SHP77 (cell line): ENCODE results near the gene MAST4.
"Not testable (repeated sequence)": the region's sequence is repeated elsewhere in the genome, so short reads cannot be mapped to it uniquely, and the experiment has no call there.

Source experiments
- DNase-seq, 2 experiments: peaks; one replicate each; lab custom pipeline; 2025; lab: John Stamatoyannopoulos, UW

The MAST4 gene

GRCh38 chr5:66810151-66810550 lies 214.0 kb downstream of the MAST4 start:
- no peak for DNase-seq

- DNase-seq: no peak
Observed at GRCh38 chr5:66810848-66811261, 214.7 kb downstream of the MAST4 start.

- DNase-seq: no peak
Observed at GRCh38 chr5:66812291-66812690, 216.1 kb downstream of the MAST4 start.

DNA sequence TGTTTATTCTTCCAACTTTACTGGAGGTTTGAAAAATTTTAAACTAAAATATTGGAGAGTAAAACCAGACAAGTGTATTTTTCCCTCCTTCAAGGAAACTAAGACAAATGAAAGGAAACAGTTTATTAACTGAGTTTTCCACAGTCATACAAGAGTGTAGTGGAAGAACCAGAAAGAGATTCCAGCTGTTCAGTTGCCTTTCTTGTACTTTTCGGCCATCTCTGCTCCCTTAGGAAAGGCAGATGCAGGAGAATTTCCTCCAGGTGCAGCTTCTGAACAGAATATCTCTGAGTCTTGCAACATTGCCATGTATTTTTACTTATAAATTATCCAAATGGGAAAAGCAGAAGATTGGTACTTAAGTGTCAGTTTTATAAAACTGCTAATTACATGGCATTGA lies 217.1 kb downstream of the MAST4 start:
- no peak for DNase-seq

DNA sequence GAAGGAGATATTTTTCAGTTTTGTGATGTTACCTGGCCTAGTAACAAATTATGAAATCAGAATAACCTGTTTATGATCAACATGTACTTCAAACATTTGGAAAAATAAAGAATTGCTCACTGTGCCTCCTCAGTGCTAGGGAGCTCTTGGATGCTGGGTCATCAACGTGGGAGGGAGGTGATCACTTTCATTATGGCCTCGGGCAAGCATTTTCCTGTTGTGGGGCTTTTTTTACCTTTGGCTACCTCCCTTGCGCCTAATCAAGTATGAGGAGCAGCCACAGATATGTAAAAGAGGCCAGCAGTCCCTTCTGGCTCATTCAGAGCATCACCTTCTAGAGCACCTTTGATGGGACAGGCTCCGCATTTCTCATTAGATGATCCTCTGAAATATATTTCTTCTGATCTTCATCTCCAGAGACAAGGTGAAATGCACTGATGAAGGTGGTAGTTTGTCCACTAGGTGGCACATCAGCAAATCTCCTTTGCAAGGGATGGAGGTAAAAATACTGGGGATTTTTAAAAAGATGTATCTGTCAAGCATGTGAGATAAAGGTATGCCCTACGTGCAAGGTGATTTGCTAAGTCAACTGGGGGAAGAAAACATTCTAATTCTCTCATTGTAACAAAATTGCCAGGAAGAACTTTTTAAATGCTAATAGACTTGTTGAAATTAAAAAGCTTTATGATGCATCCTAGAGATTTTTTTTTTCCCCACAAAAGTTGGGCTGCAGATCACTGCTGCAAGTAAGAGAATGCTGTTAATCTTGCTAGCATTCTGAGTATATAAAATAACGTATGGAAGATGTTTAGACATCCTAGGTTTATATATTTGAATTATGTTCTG lies 218.2 kb downstream of the MAST4 start:
- DNase-seq: peak; percentile 36 to 49

DNA sequence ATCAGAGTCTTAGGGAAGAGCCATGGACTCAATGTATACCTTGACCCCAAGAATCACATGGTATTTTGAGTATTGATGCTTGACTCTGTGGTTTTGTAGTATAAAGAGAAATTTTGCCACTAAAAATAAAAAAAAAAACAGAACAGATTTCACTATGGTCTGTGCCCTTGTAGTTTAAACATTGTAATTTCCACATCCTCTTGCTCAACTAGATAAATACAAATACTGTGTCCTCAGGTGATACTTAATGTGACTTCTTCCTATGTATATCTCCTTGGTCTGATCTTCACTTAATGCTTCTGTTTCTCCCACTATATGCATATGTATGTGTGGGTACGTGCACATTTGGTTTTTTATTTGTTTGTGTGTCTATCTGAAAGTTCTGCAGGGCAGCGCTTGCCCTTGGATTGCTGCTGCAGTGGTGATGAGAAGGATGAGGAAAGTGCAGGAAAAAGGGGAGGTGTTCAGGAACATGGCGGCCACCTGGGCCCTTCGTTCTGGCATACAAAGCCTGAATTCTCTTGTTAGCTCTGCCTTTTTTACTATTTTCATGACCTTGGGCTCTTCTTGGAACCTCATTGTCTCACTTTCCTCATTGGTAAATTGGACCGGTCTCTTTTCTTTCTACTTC lies 222.2 kb downstream of the MAST4 start:
- no peak for DNase-seq

- DNase-seq: peak; percentile 12 to 28
Observed at GRCh38 chr5:66818935-66819328, 222.7 kb downstream of the MAST4 start.

GRCh38 chr5:66820630-66821207 lies 224.5 kb downstream of the MAST4 start:
- DNase-seq: no peak

DNA sequence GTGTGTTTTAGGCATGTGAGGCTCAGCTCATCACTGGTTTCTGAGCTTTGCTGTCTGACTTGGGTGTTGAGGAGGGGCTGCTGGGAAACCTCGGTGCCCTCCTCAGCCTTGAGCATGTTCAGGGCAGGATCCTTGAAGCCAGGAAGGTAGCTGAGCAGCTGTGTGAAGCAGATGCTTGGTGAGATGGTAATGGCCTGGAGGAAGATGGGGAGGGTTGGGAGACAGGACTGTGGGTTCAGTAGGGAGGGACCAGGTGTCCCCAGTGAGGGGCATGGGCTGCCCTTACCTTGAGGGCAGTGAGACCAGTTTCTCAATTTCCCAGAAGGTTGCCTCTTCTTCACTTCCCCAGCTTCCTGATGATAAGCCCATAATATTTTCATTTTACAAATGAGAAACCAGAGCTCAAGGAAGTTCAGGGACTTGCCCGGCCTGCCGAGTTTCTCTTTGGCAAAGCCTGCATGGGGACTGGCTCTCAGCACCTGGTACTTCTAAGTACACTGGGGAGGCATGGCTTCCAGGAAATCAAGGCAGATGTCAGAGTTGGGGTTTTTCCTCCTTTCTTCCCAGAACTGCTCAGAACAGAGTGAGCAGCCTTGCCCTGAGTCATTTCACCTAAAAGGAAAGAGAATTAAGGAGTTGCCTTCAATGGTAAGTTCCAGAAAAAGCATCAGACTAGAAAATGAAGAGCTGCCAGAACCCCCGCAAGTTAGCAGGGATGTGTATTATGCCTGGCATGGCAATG lies 225.7 kb downstream of the MAST4 start:
- no peak for DNase-seq

DNA sequence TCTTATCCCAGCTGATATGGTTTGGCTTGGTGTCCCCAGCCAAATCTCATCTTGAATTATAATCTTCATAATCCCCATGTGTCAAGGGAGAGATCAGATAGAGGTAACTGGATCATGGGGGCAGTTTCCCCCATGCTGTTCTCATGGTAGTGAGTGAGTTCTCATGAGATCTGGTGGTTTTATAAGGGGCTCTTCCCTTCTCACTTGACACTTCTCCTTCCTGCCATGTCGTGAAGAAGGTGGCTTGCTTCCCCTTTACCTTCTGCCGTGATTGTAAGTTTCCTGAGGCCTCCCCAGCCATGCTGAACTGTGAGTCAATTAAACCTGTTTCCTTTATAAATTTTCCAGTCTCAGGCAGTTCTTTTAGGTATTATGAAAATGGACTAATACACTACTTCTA lies 226.7 kb downstream of the MAST4 start:
- DNase-seq: not testable (repeated sequence)

DNA sequence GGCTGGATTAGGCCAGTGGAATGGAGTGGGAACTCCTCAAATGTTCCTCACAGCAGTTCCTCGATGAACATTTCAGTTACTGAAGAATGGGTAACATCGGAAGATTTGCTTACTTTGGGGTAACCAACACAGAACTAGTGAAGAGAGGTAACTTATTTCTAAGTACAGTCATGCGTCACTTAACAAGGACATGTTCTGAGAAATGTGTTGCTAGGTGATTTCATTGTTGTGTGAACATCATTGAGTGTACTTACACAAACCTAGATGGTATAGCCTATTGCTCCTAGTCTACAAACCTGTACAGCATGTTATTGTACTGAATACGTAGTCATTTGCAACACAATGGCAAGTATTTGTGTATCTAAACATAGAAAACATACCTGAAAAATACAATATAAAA lies 228.3 kb downstream of the MAST4 start:
- no peak for DNase-seq

DNA sequence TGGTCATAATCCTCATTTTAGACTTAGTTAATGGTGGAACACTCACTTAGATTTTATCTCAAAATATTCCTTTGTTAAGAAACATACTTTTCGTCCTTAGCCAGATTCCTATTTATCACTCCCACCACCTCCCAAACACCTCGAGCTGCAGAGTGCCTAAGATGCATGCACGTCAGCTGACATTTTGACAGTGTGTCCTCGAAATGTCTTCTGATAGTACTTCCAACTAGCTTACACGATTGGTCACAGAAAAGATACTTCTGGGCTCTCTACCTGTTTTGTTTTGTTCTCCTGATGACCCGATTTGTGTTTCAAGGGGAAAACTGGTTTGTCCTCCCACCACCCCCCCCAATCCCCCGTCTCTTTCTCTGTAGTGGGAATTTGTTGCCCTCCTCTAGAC lies 230.1 kb downstream of the MAST4 start:
- DNase-seq: no peak

- DNase-seq: no peak
Observed at GRCh38 chr5:66826696-66827095, 230.5 kb downstream of the MAST4 start.

DNA sequence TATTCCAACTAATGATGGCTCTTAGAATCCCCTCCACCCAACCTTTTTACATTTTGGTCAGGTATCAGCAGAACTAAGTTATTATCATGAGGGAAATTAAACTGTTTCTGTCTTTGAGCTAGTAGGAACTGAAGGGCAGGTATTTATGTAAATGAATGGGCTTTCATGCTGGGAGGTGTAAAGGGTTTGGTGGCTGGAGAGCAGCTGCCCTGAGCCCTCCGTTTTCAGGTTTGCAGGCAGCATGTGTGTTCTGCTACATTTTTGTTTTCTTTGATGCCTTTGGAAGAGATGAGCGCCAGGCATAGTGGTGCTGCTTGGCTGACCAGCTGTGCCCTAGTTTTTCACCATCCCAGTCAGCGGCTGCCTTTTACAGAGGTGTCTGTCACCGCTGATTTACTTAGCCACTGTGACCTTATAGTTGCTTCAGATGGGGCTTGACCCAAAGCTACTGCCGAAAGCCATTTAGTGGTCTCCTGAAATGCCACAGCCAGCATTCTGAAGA lies 231.9 kb downstream of the MAST4 start:
- DNase-seq: peak in 1 of 2 experiments; percentile 17

DNA sequence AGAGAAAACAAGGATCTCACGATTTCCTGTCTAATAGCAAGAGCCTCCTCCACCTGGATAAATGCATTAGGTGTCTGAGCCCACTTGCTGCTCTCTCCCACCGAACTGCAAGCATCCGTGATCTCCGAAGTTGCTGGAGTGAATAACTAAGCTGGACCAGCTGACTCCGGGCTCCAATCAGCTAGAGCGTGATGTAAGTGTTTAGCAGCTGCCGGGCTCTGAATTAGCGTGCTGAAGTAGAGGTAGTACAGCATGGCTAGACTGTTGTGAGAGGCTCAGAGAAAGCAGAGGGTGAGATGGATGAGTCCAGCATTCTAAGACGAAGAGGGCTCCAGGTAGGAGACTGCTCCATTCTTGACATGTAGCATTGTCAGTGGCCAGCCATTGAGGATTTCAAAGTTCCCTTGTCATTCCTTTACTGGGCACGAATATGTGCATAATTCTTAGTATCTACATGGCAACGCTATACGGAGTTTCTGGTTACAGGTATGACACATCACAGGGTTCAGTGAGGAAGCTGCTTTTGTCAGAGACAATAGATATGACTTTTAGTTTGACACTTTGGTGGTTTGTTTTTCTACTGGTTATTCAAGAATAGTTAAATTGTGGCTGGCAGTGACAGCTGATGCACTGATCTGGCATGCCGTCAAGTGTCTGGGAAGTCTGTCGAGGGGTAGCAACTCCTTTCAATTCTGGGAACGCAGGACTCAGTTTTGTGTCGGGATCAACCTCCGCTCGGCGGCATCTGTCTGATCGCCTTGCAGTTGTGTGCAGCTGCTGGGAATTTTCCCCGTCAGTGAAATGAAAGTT lies 232.6 kb downstream of the MAST4 start:
- peak; percentile 84 to 90 for DNase-seq

DNA sequence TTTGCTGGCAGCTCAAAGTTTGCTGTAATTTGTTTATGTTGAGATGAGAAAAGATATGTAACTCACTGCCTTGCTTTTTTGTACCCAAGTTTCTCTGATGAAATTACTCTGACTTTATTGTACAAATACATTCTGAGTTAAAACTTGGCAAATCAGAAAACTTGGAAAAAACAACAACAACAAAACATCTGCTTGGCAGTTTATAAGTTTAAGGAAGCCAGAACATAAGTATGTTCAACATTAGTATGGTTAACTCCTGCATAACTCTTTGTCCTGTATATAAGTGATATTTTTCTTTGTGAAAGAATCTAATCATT lies 233.1 kb downstream of the MAST4 start:
- no peak for DNase-seq

- no peak for DNase-seq
Observed at GRCh38 chr5:66829826-66830225, 233.6 kb downstream of the MAST4 start.

GRCh38 chr5:66830636-66831035 lies 234.4 kb downstream of the MAST4 start:
- DNase-seq: no peak

GRCh38 chr5:66839636-66840185 lies 243.5 kb downstream of the MAST4 start:
- no peak for DNase-seq

- DNase-seq: no peak
Observed at GRCh38 chr5:66840511-66841013, 244.4 kb downstream of the MAST4 start.

GRCh38 chr5:66841264-66841663 lies 245.1 kb downstream of the MAST4 start:
- DNase-seq: no peak
